Spinal cord (tissue), 10 donors: ENCODE data around the gene GTF2IRD2. TPM values are rescaled to one million over a fixed set of nuclear protein-coding genes. Genes with fewer than 3 reads are reported as not detected.
"Not testable (repeated sequence)": the region's sequence is repeated elsewhere in the genome, so short reads cannot be mapped to it uniquely, and the experiment has no call there.

Experiments used
- DNase-seq, 6 donors: peaks; one replicate each; pipeline versions ENCODE4 v3.0.0 to v3.0.0-alpha.2; 2013 to 2015; ENCODE audit warnings: low spot score in 6 of 6, low read depth in 4 of 6
- H3K27ac ChIP-seq: one replicate; pipeline ENCODE4 v1.5.1; 2013; ENCODE audit warnings: low read depth, low read length, control low read depth
- H3K27me3 ChIP-seq: one replicate; pipeline ENCODE4 v1.6.1; 2013; ENCODE audit warnings: low read length; ENCODE audit not compliant: control insufficient read depth, insufficient read depth
- H3K36me3 ChIP-seq: one replicate; pipeline ENCODE4 v1.6.1; 2013; ENCODE audit warnings: low read length; ENCODE audit not compliant: control insufficient read depth, insufficient read depth
- H3K4me1 ChIP-seq: one replicate; pipeline ENCODE4 v1.6.1; 2013; ENCODE audit warnings: low read length; ENCODE audit not compliant: control insufficient read depth, insufficient read depth
- H3K4me3 ChIP-seq: one replicate; pipeline ENCODE4 v1.5.1; 2013; ENCODE audit warnings: low read depth, low read length, control low read depth
- H3K9me3 ChIP-seq: one replicate; pipeline ENCODE4 v1.6.1; 2013; ENCODE audit warnings: low read length; ENCODE audit not compliant: control insufficient read depth, insufficient read depth
- WGBS: methylation state at CpG from one replicate; pipeline ENCODE4 v1.1.5; 2013; ENCODE audit warnings: missing lambda C conversion rate; ENCODE audit not compliant: insufficient coverage; 5-methylcytosine and 5-hydroxymethylcytosine counted together
- polyA plus RNA-seq, 2 donors: library from polyadenylated mRNA; unstranded; fragments of 120-200 nt; gene quantifications; one replicate each; pipeline ENCODE4 v1.2.1, GENCODE V29; 2013; ENCODE audit not compliant: insufficient read length in 2 of 2
- small RNA-seq: library from RNA; depleted of rRNA; stranded (forward); fragments of <200 nt; gene quantifications from one replicate; pipeline ENCODE3, GENCODE V24; 2014; ENCODE audit warnings: low replicate concordance
- total RNA-seq, 2 donors: library from RNA; depleted of rRNA in 1 of 2; stranded (reverse); fragments of 120-200 nt in 1 of 2; fragments of >200 nt in 1 of 2; gene quantifications; one replicate each; pipeline versions ENCODE4 v1.2.3 to v1.2.4, GENCODE V29; 2013 to 2014
- donor health status: healthy.

GTF2IRD2 gene
- total and polyA plus RNA-seq, 4 donors: 11.4 to 49.5 (median 25.5) TPM

DNA sequence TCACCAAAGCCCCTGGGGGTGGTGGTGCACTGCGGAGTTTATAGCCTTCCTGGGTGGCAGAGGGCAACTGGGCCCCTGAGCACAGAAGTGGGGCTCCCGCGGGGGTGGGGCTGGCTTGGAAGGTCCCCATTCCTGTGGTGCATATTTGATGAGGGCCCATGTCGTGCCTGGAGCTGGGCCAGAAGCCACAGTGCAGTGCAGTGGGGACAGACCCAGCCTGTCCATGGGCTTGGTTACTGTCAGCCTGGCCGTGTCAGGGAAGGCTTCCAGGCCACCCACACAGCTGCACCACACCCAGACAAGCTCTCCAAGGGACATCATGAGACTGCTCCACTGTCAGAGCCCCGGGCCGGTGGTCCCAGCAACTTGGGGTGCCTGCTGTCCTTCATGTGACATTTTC, 84.9 kb downstream of the GTF2IRD2 start:
- not testable (repeated sequence) for H3K27me3 ChIP-seq, DNase-seq, H3K36me3 ChIP-seq, H3K4me3 ChIP-seq, H3K4me1 ChIP-seq, H3K27ac ChIP-seq, H3K9me3 ChIP-seq
- WGBS: no CpG with 5 or more reads among the region's 7 CpGs

DNA sequence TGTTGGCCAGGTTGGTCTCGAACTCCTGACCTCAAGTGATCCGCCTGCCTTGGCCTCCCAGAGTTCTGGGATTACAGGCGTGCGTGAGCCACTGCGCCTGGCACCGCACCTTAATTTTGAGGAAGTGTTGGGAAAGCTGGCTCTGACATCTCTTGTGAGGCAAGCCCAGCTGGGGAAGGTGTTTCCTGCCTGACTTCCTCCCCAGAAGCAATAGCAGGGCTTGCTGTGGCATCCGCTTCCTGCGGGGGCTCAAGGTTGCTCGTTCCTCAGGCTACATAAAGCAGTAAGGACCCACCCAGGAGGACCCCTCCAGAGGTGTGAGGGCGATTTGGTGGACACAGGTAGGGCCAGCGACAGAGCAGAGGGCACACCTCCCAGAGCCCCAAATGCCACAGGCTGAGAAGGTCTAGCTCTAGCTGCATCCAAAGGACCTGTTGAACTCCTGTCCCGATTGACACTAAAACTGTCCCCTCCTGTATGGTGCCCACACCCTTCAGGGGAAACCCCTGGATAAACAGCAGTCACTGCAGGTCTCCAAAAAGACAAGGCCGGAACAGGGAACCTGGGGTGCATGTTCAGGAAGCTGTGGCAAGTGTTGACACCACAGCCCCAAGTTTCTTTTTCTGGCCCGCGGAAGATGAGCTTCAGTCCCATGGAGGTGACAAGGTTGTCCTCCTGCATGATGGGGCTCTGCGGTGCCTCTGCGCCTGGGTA, 86.0 kb downstream of the GTF2IRD2 start:
- not testable (repeated sequence) for H3K27ac ChIP-seq, H3K4me1 ChIP-seq, H3K9me3 ChIP-seq, H3K4me3 ChIP-seq, H3K27me3 ChIP-seq, DNase-seq, H3K36me3 ChIP-seq
- no CpG with 5 or more reads among the region's 17 CpGs for WGBS

DNA sequence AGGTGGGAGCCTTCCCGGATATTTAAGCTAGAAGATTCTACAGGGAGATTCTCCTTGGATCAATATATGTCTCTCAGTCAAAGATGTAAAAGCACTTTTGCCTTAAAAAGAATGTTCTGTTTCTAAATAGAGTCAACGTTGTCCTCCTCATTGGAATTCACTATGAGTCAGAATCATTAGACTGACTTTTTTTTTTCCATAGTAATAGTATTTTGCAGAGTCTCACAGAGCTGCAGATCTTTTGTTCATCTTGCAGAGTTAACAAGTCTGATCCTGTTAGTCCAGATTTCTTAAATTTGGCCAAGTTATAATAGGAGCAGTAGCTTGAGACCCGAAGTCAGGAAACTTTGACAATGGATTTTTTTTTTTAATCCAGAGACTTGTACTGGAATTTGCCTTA, 92.4 kb downstream of the GTF2IRD2 start:
- DNase-seq: not testable (repeated sequence)
- WGBS: no CpG with 5 or more reads among the region's 3 CpGs

DNA sequence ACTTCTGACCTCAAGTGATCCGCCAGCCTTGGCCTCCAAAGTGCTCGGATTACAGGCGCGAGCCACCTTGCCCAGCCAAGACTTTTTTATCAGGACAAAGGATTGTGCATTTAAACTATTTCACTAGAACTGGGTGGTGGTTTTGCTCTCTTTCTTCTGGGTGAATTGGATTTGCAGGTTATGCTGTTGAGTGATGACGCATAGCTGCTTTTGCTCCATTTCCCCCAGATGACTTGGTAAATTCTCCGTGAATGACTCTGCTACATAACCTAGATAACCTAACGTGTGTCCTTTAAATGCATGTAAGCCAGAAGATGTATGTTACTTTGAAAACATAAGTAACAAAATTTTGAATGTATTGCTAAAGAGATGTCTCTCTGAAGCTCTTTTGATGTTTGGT, 93.1 kb downstream of the GTF2IRD2 start:
- H3K9me3 ChIP-seq, H3K4me3 ChIP-seq, H3K27me3 ChIP-seq, DNase-seq, H3K27ac ChIP-seq, H3K4me1 ChIP-seq, H3K36me3 ChIP-seq: not testable (repeated sequence)
- no CpG with 5 or more reads among the region's 7 CpGs for WGBS

More for the DNA sequence above, 92.4 kb downstream of the GTF2IRD2 start:
- H3K4me1 ChIP-seq, H3K9me3 ChIP-seq, H3K36me3 ChIP-seq, H3K27ac ChIP-seq, H3K27me3 ChIP-seq, H3K4me3 ChIP-seq: not testable (repeated sequence)

DNA sequence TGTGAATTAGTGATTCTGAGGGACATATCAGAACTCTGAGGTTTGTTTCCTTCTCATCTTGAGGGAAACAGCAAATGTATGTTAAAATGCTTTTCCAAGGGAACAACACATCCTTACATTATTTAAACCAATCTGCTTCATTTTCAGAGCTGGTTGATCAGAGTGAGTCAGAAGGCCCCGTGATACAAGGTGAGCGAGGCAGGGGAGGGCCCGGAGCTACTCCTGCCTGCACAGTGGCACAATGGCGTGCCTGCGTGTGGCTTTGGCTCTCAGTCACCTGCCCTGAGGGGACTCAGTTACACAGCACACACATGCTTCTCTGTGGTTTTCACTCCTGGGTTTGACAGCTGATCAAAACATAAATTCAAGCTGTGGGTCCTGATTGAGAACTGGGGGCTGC, 94.7 kb downstream of the GTF2IRD2 start:
- no CpG with 5 or more reads among the region's 5 CpGs for WGBS
- not testable (repeated sequence) for H3K27ac ChIP-seq, H3K4me3 ChIP-seq, H3K4me1 ChIP-seq, DNase-seq, H3K36me3 ChIP-seq, H3K27me3 ChIP-seq, H3K9me3 ChIP-seq

DNA sequence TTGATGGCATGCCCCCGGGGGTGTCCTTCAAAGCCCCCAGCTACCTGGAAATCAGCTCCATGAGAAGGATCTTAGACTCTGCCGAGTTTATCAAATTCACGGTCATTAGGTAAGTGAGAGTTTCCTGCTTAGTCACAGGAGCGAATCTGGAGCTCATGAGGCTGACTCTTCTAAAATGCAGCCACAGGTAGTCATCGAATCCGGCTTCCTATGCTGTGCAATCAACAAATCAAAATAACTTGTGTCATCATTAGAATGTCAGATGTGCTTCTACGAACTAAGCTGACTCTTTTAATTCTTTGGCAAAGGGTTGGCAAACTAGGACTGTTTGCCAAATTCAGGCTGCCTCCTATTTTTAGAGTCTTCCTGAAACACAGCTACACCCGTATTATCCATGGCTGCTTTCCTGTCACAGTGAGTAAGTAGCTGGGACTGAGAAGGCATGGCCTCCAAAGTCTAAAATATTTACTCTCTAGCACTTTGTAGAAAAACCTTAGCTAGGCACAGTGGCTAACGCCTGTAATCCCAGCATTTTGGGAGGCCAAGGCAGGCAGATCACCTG, 97.4 kb downstream of the GTF2IRD2 start:
- H3K9me3 ChIP-seq, DNase-seq, H3K4me3 ChIP-seq, H3K36me3 ChIP-seq, H3K27me3 ChIP-seq, H3K4me1 ChIP-seq, H3K27ac ChIP-seq: not testable (repeated sequence)
- WGBS: no CpG with 5 or more reads among the region's 9 CpGs

Small RNA genes lying within 50 kb of the gene (small RNA-seq; reads per million reads assigned to genes)
- gene RF00019: not detected

Other genes starting within 250 kb of the GTF2IRD2 start
- 100 to 1,000 TPM; 196 to 254 TPM for gene GTF2I, start 193.9 kb downstream of the GTF2IRD2 start, total RNA-seq
- 100 to 1,000 TPM; 287 to 361 TPM for gene GTF2I, start 193.9 kb downstream of the GTF2IRD2 start, polyA plus RNA-seq
- 1 to 10 TPM in 1 of 2 donors, under 1 TPM in 1; 0.77 to 2.8 TPM for gene NCF1, start 77.6 kb downstream of the GTF2IRD2 start, total RNA-seq
- gene NCF1, start 77.6 kb downstream of the GTF2IRD2 start, polyA plus RNA-seq: 1 to 10 TPM; 2.5 to 2.6 TPM
- 10 to 100 TPM; 19.9 to 21.0 TPM for gene CASTOR2, start 113.1 kb upstream of the GTF2IRD2 start, total RNA-seq
- 10 to 100 TPM; 23.5 to 27.0 TPM for gene CASTOR2, start 113.1 kb upstream of the GTF2IRD2 start, polyA plus RNA-seq
- gene RCC1L, start 222.2 kb upstream of the GTF2IRD2 start, total RNA-seq: 10 to 100 TPM; 18.2 to 38.2 TPM
- 10 to 100 TPM; 37.1 to 42.7 TPM for gene RCC1L, start 222.2 kb upstream of the GTF2IRD2 start, polyA plus RNA-seq
- 10 to 100 TPM; 46.8 to 61.0 TPM for gene GTF2IRD2B, start 241.0 kb upstream of the GTF2IRD2 start, total RNA-seq
- 10 to 100 TPM; 37.6 to 53.8 TPM for gene GTF2IRD2B, start 241.0 kb upstream of the GTF2IRD2 start, polyA plus RNA-seq